K562 (cell line): ENCODE results near the gene ZNF506. TPM values are rescaled to one million over a fixed set of nuclear protein-coding genes. Genes with fewer than 3 reads are reported as not detected.

ENCODE experiments used
- ATAC-seq: fragments of 200-7000 bp; cut with Tn5 transposase; 3 replicates; pipeline ENCODE4 v1.9.1; 2020; ENCODE audit warnings: moderate library complexity
- BruUV-seq: library from RNA; stranded (reverse); fragments of 400-500 nt; replicated peaks from 2 replicates; lab custom pipeline; 2021; lab: Mats Ljungman, UMichigan
- CTCF ChIA-PET: fragments of 300-600 bp; formaldehyde crosslinking; extraction: SDS; loops from one replicate; lab custom pipeline; 2021; ENCODE audit warnings: low intra/inter-chr PET ratio; lab: Yijun Ruan, JAX
- POLR2A ChIA-PET: fragments of 300-600, 350-650 bp; sonication (Branson Sonifier 250); formaldehyde crosslinking; extraction: SDS; loops from one replicate; lab custom pipeline; 2021; ENCODE audit warnings: antibody characterized with exemption, inconsistent platforms; lab: Yijun Ruan, JAX
- DNase-seq, 4 experiments: peaks; one replicate each; pipeline versions ENCODE4 v3.0.0 to v3.0.0-alpha.2; 2011 to 2018; ENCODE audit warnings: low spot score in 3 of 4, mixed read lengths in 3 of 4; ENCODE audit errors: extremely low read depth in 1 of 4
- FAIRE-seq: peaks from 2 replicates; lab custom pipeline; 2011; peaks lifted over from hg19 to GRCh38; lab: Jason Lieb, UNC
- H2AFZ ChIP-seq: 2 replicates; pipeline ENCODE4 v1.6.0; 2011; ENCODE audit warnings: low read depth, low read length, control low read depth, inconsistent platforms
- H3K27ac ChIP-seq: fragments of 200-600 bp; 3 replicates; pipeline ENCODE4 v1.8.0; 2011; ENCODE audit warnings: low read depth, mild to moderate bottlenecking, control low read depth, inconsistent platforms, low read length, moderate library complexity, mixed read lengths; ENCODE audit errors: extremely low read depth
- H3K27me3 ChIP-seq, 2 experiments: fragments of 300-600 bp in 1 of 2; 2 replicates in 1 of 2; 3 replicates in 1 of 2; pipeline versions ENCODE4 v1.6.0 to v1.8.0; 2011; ENCODE audit warnings: inconsistent platforms in 2 of 2, low read length in 2 of 2, mild to moderate bottlenecking in 1 of 2, mixed read lengths in 1 of 2, moderate library complexity in 1 of 2; ENCODE audit not compliant: control insufficient read depth in 2 of 2, insufficient read depth in 2 of 2
- H3K36me3 ChIP-seq: fragments of 300-600 bp; 3 replicates; pipeline ENCODE4 v1.8.0; 2011; ENCODE audit warnings: mild to moderate bottlenecking, low read length, inconsistent platforms; ENCODE audit not compliant: control insufficient read depth, insufficient read depth
- H3K4me1 ChIP-seq, 2 experiments: fragments of 200-600 bp in 1 of 2; replicated peaks in 1 of 2; 2 replicates in 1 of 2; 3 replicates in 1 of 2; pipeline versions ENCODE4 v1.5.1 to v1.8.0; 2011; ENCODE audit warnings: inconsistent platforms in 2 of 2, low read length in 2 of 2, mild to moderate bottlenecking in 1 of 2, mixed read lengths in 1 of 2, moderate library complexity in 1 of 2; ENCODE audit not compliant: control insufficient read depth in 2 of 2, insufficient read depth in 2 of 2
- H3K4me2 ChIP-seq: 2 replicates; pipeline ENCODE4 v1.6.1; 2011; ENCODE audit warnings: low read length, control low read depth, inconsistent platforms, mixed read lengths; ENCODE audit not compliant: insufficient read depth
- H3K4me3 ChIP-seq: fragments of 200-600 bp; sonication (generic), shearing (Covaris generic); 2 replicates; pipeline ENCODE4 v1.5.1; 2016; ENCODE audit warnings: control low read depth, inconsistent platforms
- H3K79me2 ChIP-seq: fragments of 200-600 bp; 3 replicates; pipeline ENCODE4 v1.8.0; 2011; ENCODE audit warnings: low read length, inconsistent platforms; ENCODE audit not compliant: control insufficient read depth, insufficient read depth
- H3K9ac ChIP-seq, 2 experiments: 2 replicates each; pipeline versions ENCODE4 v1.6.0 to v1.6.1; 2011; ENCODE audit warnings: low read depth in 2 of 2, low read length in 2 of 2, control low read depth in 1 of 2, inconsistent platforms in 1 of 2, mild to moderate bottlenecking in 1 of 2, mixed read lengths in 1 of 2; ENCODE audit not compliant: insufficient read depth in 1 of 2
- H3K9me1 ChIP-seq: one replicate; pipeline ENCODE4 v1.6.0; 2011; ENCODE audit warnings: inconsistent platforms, mild to moderate bottlenecking, low read length, moderate library complexity; ENCODE audit not compliant: control insufficient read depth, insufficient read depth
- H3K9me3 ChIP-seq: replicated peaks from 2 replicates; pipeline ENCODE4 v1.5.1; 2011; ENCODE audit warnings: low read depth, low read length, inconsistent platforms; ENCODE audit not compliant: control insufficient read depth, insufficient read depth
- H4K20me1 ChIP-seq: replicated peaks from 2 replicates; pipeline ENCODE4 v1.6.1; 2011; ENCODE audit warnings: low read length, inconsistent platforms, mixed read lengths; ENCODE audit not compliant: control insufficient read depth, insufficient read depth
- CREBBP ChIP-seq: IDR thresholded peaks from one replicate; pipeline ENCODE4 v1.6.1; 2012; ENCODE audit warnings: low read depth, mild to moderate bottlenecking, control low read depth, inconsistent platforms, low read length
- CREM ChIP-seq: IDR thresholded peaks from 2 replicates; pipeline ENCODE4 v1.6.1; 2014; ENCODE audit warnings: antibody characterized with exemption, low read depth
- FOXA1 ChIP-seq: fragments of 450-650 bp; IDR thresholded peaks from 2 replicates; pipeline ENCODE4 v1.6.1; 2016; ENCODE audit warnings: mild to moderate bottlenecking, borderline replicate concordance
- HLTF ChIP-seq: fragments of 450-650 bp; IDR thresholded peaks from 2 replicates; pipeline ENCODE4 v1.6.1; 2016
- PATZ1 ChIP-seq: fragments of 250-450 bp; sonication (Bioruptor Pico); IDR thresholded peaks from 2 replicates; pipeline ENCODE4 v1.5.0; 2020; ENCODE audit warnings: mild to moderate bottlenecking, borderline replicate concordance
- SNAPC5 ChIP-seq: fragments of 250-450 bp; sonication (Bioruptor Pico); IDR thresholded peaks from 2 replicates; pipeline ENCODE4 v1.8.0; 2021; ENCODE audit warnings: moderate library complexity, mild to moderate bottlenecking, inconsistent platforms
- U2AF1 ChIP-seq: fragments of 200-400 bp; formaldehyde crosslinking; optimal IDR thresholded peaks from 2 replicates; pipeline ENCODE3; 2017; ENCODE audit warnings: mild to moderate bottlenecking, low read depth, low read length, moderate library complexity
- ZNF146 ChIP-seq: IDR thresholded peaks from one replicate; pipeline ENCODE4 v1.6.1; 2018; ENCODE audit warnings: missing compliant biosample characterization; ENCODE audit not compliant: unreplicated experiment
- ZNF24 ChIP-seq: fragments of 450-650 bp; IDR thresholded peaks from 2 replicates; pipeline ENCODE4 v1.6.1; 2016
- WGBS: fragments of 100-300 bp; shearing (Covaris generic); methylation state at CpG from one replicate; pipeline ENCODE4 v1.1.6; 2016; ENCODE audit warnings: low coverage, mixed read lengths; ENCODE audit not compliant: insufficient coverage; ENCODE audit errors: missing lambda C conversion rate; 5-methylcytosine and 5-hydroxymethylcytosine counted together
- in situ Hi-C: fragments of 300-500 bp; cut with MboI; formaldehyde crosslinking; loops from 4 replicates; pipeline ENCODE4 v1.15.0; 2018; ENCODE audit warnings: inconsistent platforms, mixed read lengths
- intact Hi-C: fragments of 100-400 bp; cut with micrococcal nuclease; formaldehyde crosslinking; loops from 2 replicates; pipeline ENCODE4 v1.14.2; 2022
- polyA plus RNA-seq, 8 experiments: library from polyadenylated mRNA; depleted of rRNA in 4 of 8; stranded (reverse) in 5 of 8; unstranded in 3 of 8; fragments of >200 nt; fragmentation: Nextera tagmentation in 2 of 8; fragmentation: Illumina TruSeq in 1 of 8; extraction: Ambion mirVana in 2 of 8; extraction: Trizol in 1 of 8; gene quantifications; 2 replicates each; pipeline versions ENCODE4 v1.2.1 to v1.2.3, GENCODE V29; 2011 to 2014; ENCODE audit warnings: inconsistent platforms in 1 of 8, missing spikeins in 1 of 8
- total RNA-seq, 7 experiments: library from RNA; depleted of rRNA in 6 of 7; stranded (reverse); fragments of >200 nt in 6 of 7; fragmentation: Illumina TruSeq in 2 of 7; extraction: Trizol in 2 of 7; gene quantifications; 2 replicates each; pipeline versions ENCODE4 v1.2.1 to v1.2.3, GENCODE V29; 2011 to 2021; ENCODE audit warnings: low replicate concordance in 1 of 7

Gene ZNF506
- total and polyA plus RNA-seq, 9 of the 15 experiments (the other 6 are each of a cell fraction or from before 2014, with no cell fraction given), result 0.03 to 0.44 (median 0.14) TPM; not detected in 2

GRCh38 chr19:19847781-19848180 lies 26.2 kb upstream of the ZNF506 start:
- no peak overlapping the region for H2AFZ ChIP-seq
- no peaks in the 10 kb centered on the region for H4K20me1 ChIP-seq
- no peak overlapping the region for H3K9ac ChIP-seq
- POLR2A ChIA-PET, result no interaction called here
- no peaks in the 10 kb centered on the region for H3K4me1 ChIP-seq
- H3K9me3 ChIP-seq, result no peaks in the 10 kb centered on the region
- WGBS, result 6% methylated on average over 12 of the region's 12 CpGs
- CTCF ChIA-PET, result no interaction called here
- no peak overlapping the region for H3K4me2 ChIP-seq
- TF ChIP-seq ZNF146 (CRISPR knock-in tag), result no peak
- TF ChIP-seq PATZ1 (CRISPR knock-in tag), result no peak
- no peak for TF ChIP-seq CREM
- TF ChIP-seq FOXA1, result no peak
- no peak for TF ChIP-seq HLTF
- TF ChIP-seq SNAPC5, result no peak
- no peak for TF ChIP-seq CREBBP
- no peak for TF ChIP-seq U2AF1
- no peak for TF ChIP-seq ZNF24
- no peaks in the 10 kb centered on the region for H3K27me3 ChIP-seq
- H3K27ac ChIP-seq, result no peak overlapping the region
- ATAC-seq (no peak), FAIRE-seq (no peak), DNase-seq (no peak)
- in situ Hi-C loops, result no loop called here
- no peaks in the 10 kb centered on the region for H3K9me1 ChIP-seq
- BruUV-seq, result no TSS peak
- no peaks in the 10 kb centered on the region for H3K36me3 ChIP-seq
- intact Hi-C loops, result no loop called here
- no peak overlapping the region for H3K4me3 ChIP-seq
- H3K79me2 ChIP-seq, result no peaks in the 10 kb centered on the region
